ENCODE measurements around the gene SMIM29.
"Not testable (repeated sequence)": the region's sequence is repeated elsewhere in the genome, so short reads cannot be mapped to it uniquely, and the experiment has no call there.

SMIM29 gene

DNA sequence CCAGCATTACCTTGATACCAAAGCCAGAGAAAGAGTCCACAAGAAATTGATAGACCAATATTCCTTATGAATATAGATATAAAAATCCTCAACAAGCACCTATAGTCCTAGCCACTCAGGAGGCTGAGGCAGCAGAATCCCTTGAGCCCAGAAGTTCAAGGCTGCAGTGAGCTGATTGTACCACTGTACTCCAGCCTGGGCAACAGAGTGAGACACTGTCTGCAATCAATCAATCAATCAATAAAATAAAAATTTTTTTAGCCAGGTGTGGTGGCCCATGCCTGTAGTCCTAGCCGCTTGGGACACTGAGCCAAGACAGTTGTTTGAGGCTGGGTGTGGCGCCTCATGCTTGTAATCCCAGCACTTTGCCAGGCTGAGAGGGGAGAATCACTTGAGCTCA is 18.9 kb upstream of the SMIM29 start:
- Histone ChIP-seq H3K9me2 (replicated peaks; ENCODE audit: control insufficient read depth, low read length) (no peaks in the 10 kb centered on the region), H3K4me1 (ENCODE audit: control insufficient read depth, low read length) (peaks cover 5% of the 10 kb centered on the region; the same call in 1 of the 2 replicates), H3K79me2 (ENCODE audit: control insufficient read depth, low read length) (no peaks in the 10 kb centered on the region), H3K9me3 (ENCODE audit: control insufficient read depth, insufficient read depth, low read length) (no peaks in the 10 kb centered on the region), H3K4me2 (ENCODE audit: low read length) (no peak overlapping the region), H3K27me3 (ENCODE audit: control insufficient read depth, low read length) (no peaks in the 10 kb centered on the region), H3K27ac (ENCODE audit: low read depth, low read length) (no peak overlapping the region), H3K4me3 (ENCODE audit: low read length) (no peak overlapping the region), H3K36me3 (ENCODE audit: control insufficient read depth, low read length) (no peaks in the 10 kb centered on the region), H3F3A (ENCODE audit: control insufficient read depth, insufficient read depth) (no peaks in the 10 kb centered on the region), H4K20me1 (ENCODE audit: control insufficient read depth, insufficient read depth, low read depth, low read length) (no peaks in the 10 kb centered on the region)
- TF ChIP-seq EZH2phosphoT487 (IDR thresholded peaks at IDR 0.05; ENCODE audit: borderline replicate concordance, low read length): no peak
- TF ChIP-seq, protein P1, sequence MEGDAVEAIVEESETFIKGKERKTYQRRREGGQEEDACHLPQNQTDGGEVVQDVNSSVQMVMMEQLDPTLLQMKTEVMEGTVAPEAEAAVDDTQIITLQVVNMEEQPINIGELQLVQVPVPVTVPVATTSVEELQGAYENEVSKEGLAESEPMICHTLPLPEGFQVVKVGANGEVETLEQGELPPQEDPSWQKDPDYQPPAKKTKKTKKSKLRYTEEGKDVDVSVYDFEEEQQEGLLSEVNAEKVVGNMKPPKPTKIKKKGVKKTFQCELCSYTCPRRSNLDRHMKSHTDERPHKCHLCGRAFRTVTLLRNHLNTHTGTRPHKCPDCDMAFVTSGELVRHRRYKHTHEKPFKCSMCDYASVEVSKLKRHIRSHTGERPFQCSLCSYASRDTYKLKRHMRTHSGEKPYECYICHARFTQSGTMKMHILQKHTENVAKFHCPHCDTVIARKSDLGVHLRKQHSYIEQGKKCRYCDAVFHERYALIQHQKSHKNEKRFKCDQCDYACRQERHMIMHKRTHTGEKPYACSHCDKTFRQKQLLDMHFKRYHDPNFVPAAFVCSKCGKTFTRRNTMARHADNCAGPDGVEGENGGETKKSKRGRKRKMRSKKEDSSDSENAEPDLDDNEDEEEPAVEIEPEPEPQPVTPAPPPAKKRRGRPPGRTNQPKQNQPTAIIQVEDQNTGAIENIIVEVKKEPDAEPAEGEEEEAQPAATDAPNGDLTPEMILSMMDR (IDR thresholded peaks at IDR 0.05; ENCODE audit: low read depth, low read length, poor library complexity, severe bottlenecking): no peak

DNA sequence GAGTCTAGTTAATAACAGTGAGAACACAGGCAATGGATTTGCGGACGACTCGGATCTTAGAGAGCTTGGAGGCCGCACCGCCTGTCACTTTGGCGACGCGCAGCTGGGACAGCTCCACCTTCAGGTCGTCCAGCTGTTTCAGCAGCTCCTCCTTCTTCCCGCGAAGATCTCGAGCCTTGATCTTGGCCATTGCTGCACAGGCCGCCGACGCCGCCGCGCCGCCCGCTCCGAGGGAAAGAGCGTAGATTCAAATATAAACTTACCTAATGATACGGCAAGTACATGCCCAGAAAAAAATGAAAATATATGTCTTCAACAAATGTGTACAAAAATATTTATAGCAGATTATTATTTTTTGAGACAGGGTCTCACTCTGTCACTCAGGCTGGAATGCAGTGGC is 14.7 kb upstream of the SMIM29 start:
- not testable (repeated sequence) for H3K4me3 ChIP-seq (ENCODE audit: low read length); H3K27ac ChIP-seq (ENCODE audit: low read depth, low read length); H4K20me1 ChIP-seq (ENCODE audit: control insufficient read depth, insufficient read depth, low read depth, low read length); H3K9me3 ChIP-seq (ENCODE audit: control insufficient read depth, insufficient read depth, low read length); H3K79me2 ChIP-seq (ENCODE audit: control insufficient read depth, low read length); H3K4me2 ChIP-seq (ENCODE audit: low read length); H3K27me3 ChIP-seq (ENCODE audit: control insufficient read depth, low read length); H3F3A ChIP-seq (ENCODE audit: control insufficient read depth, insufficient read depth); H3K4me1 ChIP-seq (ENCODE audit: control insufficient read depth, low read length); H3K36me3 ChIP-seq (ENCODE audit: control insufficient read depth, low read length); H3K9me2 ChIP-seq (replicated peaks; ENCODE audit: control insufficient read depth, low read length)

DNA sequence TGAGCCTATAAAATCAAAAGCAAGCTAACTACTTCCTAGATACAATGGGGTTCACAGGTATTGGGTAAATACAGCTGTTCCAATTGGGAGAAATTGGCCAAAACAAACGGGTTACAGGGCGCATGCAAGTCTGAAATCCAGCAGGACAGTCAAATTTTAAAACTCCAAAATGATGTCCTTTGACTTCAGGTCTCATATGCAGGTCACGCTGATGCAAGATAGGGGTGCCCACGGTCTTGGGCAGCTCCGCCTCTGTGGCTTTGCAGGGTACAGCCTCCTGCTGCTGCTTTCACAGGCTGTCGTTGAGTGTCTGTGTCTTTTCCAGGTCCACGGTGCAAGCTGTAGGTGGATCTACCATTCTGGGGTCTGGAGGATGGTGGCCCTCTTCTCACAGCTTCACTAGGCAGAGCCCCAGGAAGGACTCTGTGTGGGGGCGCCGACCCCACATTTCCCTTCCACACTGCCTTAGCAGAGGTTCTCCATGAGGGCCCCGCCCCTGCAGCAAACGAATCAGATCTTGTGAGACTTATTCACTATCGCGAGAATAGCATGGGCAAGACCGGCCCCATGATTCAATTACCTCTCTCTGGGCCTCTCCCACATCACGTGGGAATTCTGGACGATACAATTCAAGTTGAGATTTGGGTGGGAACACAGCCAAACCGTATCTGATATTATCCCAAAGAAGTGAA is 11.9 kb upstream of the SMIM29 start:
- Histone ChIP-seq H3K27me3 (ENCODE audit: control insufficient read depth, low read length) (no peaks in the 10 kb centered on the region), H3K9me2 (replicated peaks; ENCODE audit: control insufficient read depth, low read length) (no peaks in the 10 kb centered on the region), H3K36me3 (ENCODE audit: control insufficient read depth, low read length) (no peaks in the 10 kb centered on the region), H3K9me3 (ENCODE audit: control insufficient read depth, insufficient read depth, low read length) (no peaks in the 10 kb centered on the region), H3K79me2 (ENCODE audit: control insufficient read depth, low read length) (no peaks in the 10 kb centered on the region), H3K4me3 (ENCODE audit: low read length) (no peak overlapping the region), H3K4me2 (ENCODE audit: low read length) (no peak overlapping the region), H4K20me1 (ENCODE audit: control insufficient read depth, insufficient read depth, low read depth, low read length) (no peaks in the 10 kb centered on the region), H3F3A (ENCODE audit: control insufficient read depth, insufficient read depth) (no peaks in the 10 kb centered on the region), H3K4me1 (ENCODE audit: control insufficient read depth, low read length) (no peaks in the 10 kb centered on the region), H3K27ac (ENCODE audit: low read depth, low read length) (no peak overlapping the region)
- TF ChIP-seq, protein P1 (IDR thresholded peaks at IDR 0.05; ENCODE audit: low read depth, low read length, poor library complexity, severe bottlenecking): no peak
- TF ChIP-seq EZH2phosphoT487 (IDR thresholded peaks at IDR 0.05; ENCODE audit: borderline replicate concordance, low read length): no peak

DNA sequence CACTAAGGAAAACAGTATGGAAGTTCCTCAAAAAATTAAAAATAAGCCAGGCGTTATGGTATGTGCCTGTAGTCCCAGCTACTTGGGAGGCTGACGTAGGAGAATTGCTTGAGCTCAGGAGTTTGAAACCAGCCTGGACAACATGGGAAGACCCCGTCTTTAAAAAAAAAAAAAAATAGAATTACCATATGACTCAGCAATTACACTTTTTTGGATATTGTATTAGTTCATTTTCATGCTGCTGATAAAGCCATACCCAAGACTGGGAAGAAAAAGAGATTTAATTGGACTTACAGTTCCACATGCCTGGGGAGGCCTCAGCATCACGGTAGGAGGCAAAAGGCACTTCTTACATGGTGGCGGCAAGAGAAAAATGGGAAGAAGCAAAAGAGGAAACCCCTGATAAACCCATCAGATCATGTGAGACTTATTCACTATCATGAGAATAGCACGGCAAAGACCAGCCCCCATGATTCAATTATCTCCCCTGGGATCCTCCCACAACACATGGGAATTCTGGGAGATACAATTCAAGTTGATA is 10.8 kb upstream of the SMIM29 start:
- no peak for TF ChIP-seq EZH2phosphoT487 (IDR thresholded peaks at IDR 0.05; ENCODE audit: borderline replicate concordance, low read length)
- TF ChIP-seq, protein P1 (IDR thresholded peaks at IDR 0.05; ENCODE audit: low read depth, low read length, poor library complexity, severe bottlenecking): no peak
- Histone ChIP-seq H3K79me2 (ENCODE audit: control insufficient read depth, low read length) (no peaks in the 10 kb centered on the region), H3K9me3 (ENCODE audit: control insufficient read depth, insufficient read depth, low read length) (no peaks in the 10 kb centered on the region), H3K4me2 (ENCODE audit: low read length) (no peak overlapping the region), H3K36me3 (ENCODE audit: control insufficient read depth, low read length) (no peaks in the 10 kb centered on the region), H4K20me1 (ENCODE audit: control insufficient read depth, insufficient read depth, low read depth, low read length) (no peaks in the 10 kb centered on the region), H3K27me3 (ENCODE audit: control insufficient read depth, low read length) (no peaks in the 10 kb centered on the region), H3K9me2 (replicated peaks; ENCODE audit: control insufficient read depth, low read length) (no peaks in the 10 kb centered on the region), H3K4me1 (ENCODE audit: control insufficient read depth, low read length) (no peaks in the 10 kb centered on the region), H3K4me3 (ENCODE audit: low read length) (no peak overlapping the region), H3F3A (ENCODE audit: control insufficient read depth, insufficient read depth) (no peaks in the 10 kb centered on the region), H3K27ac (ENCODE audit: low read depth, low read length) (no peak overlapping the region)

DNA sequence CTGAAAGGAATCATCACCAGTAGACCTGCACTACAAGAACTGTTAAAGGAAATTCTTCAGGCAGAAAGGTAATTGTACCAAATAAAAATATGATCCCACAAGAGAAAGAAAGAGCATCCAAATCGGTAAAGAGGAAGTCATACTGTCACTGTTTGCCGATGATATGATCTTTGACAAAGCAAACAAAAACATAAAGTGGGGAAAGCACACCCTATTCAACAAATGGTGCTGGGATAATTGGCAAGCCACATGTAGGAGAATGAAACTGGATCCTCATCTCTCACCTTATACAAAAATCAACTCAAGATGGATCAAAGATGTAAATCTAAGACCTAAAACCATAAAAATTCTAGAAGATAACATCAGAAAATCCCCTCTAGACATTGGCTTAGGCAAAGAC is 3.6 kb upstream of the SMIM29 start:
- not testable (repeated sequence) for H3K27ac ChIP-seq (ENCODE audit: low read depth, low read length); H3K9me2 ChIP-seq (replicated peaks; ENCODE audit: control insufficient read depth, low read length); H3K36me3 ChIP-seq (ENCODE audit: control insufficient read depth, low read length); H3K4me2 ChIP-seq (ENCODE audit: low read length); H3K9me3 ChIP-seq (ENCODE audit: control insufficient read depth, insufficient read depth, low read length); H3K4me3 ChIP-seq (ENCODE audit: low read length); H3K79me2 ChIP-seq (ENCODE audit: control insufficient read depth, low read length); H4K20me1 ChIP-seq (ENCODE audit: control insufficient read depth, insufficient read depth, low read depth, low read length); H3F3A ChIP-seq (ENCODE audit: control insufficient read depth, insufficient read depth); H3K27me3 ChIP-seq (ENCODE audit: control insufficient read depth, low read length)
- H3K4me1 ChIP-seq (ENCODE audit: control insufficient read depth, low read length): peaks cover 27% of the 10 kb centered on the region

Data from DOHH2 (cell line).